K562 (cell line): Measurements from ENCODE around the gene OSGEPL1. TPM values are rescaled to one million over a fixed set of nuclear protein-coding genes. Genes with fewer than 3 reads are reported as not detected.

Experiments used
- ATAC-seq: fragments of 200-7000 bp; cut with Tn5 transposase; 3 replicates; pipeline ENCODE4 v1.9.1; 2020; ENCODE audit warnings: moderate library complexity
- BruUV-seq: library from RNA; stranded (reverse); fragments of 400-500 nt; replicated peaks from 2 replicates; lab custom pipeline; 2021; lab: Mats Ljungman, UMichigan
- CTCF ChIA-PET: fragments of 300-600 bp; formaldehyde crosslinking; extraction: SDS; loops from one replicate; lab custom pipeline; 2021; ENCODE audit warnings: low intra/inter-chr PET ratio; lab: Yijun Ruan, JAX
- POLR2A ChIA-PET: fragments of 300-600, 350-650 bp; sonication (Branson Sonifier 250); formaldehyde crosslinking; extraction: SDS; loops from one replicate; lab custom pipeline; 2021; ENCODE audit warnings: antibody characterized with exemption, inconsistent platforms; lab: Yijun Ruan, JAX
- DNase-seq, 4 experiments: peaks; one replicate each; pipeline versions ENCODE4 v3.0.0 to v3.0.0-alpha.2; 2011 to 2018; ENCODE audit warnings: low spot score in 3 of 4, mixed read lengths in 3 of 4; ENCODE audit errors: extremely low read depth in 1 of 4
- FAIRE-seq: peaks from 2 replicates; lab custom pipeline; 2011; peaks lifted over from hg19 to GRCh38; lab: Jason Lieb, UNC
- H2AFZ ChIP-seq: 2 replicates; pipeline ENCODE4 v1.6.0; 2011; ENCODE audit warnings: low read depth, low read length, control low read depth, inconsistent platforms
- H3K27ac ChIP-seq: fragments of 200-600 bp; 3 replicates; pipeline ENCODE4 v1.8.0; 2011; ENCODE audit warnings: low read depth, mild to moderate bottlenecking, control low read depth, inconsistent platforms, low read length, moderate library complexity, mixed read lengths; ENCODE audit errors: extremely low read depth
- H3K27me3 ChIP-seq, 2 experiments: fragments of 300-600 bp in 1 of 2; 2 replicates in 1 of 2; 3 replicates in 1 of 2; pipeline versions ENCODE4 v1.6.0 to v1.8.0; 2011; ENCODE audit warnings: inconsistent platforms in 2 of 2, low read length in 2 of 2, mild to moderate bottlenecking in 1 of 2, mixed read lengths in 1 of 2, moderate library complexity in 1 of 2; ENCODE audit not compliant: control insufficient read depth in 2 of 2, insufficient read depth in 2 of 2
- H3K36me3 ChIP-seq: fragments of 300-600 bp; 3 replicates; pipeline ENCODE4 v1.8.0; 2011; ENCODE audit warnings: mild to moderate bottlenecking, low read length, inconsistent platforms; ENCODE audit not compliant: control insufficient read depth, insufficient read depth
- H3K4me1 ChIP-seq, 2 experiments: fragments of 200-600 bp in 1 of 2; replicated peaks in 1 of 2; 2 replicates in 1 of 2; 3 replicates in 1 of 2; pipeline versions ENCODE4 v1.5.1 to v1.8.0; 2011; ENCODE audit warnings: inconsistent platforms in 2 of 2, low read length in 2 of 2, mild to moderate bottlenecking in 1 of 2, mixed read lengths in 1 of 2, moderate library complexity in 1 of 2; ENCODE audit not compliant: control insufficient read depth in 2 of 2, insufficient read depth in 2 of 2
- H3K4me2 ChIP-seq: 2 replicates; pipeline ENCODE4 v1.6.1; 2011; ENCODE audit warnings: low read length, control low read depth, inconsistent platforms, mixed read lengths; ENCODE audit not compliant: insufficient read depth
- H3K4me3 ChIP-seq: fragments of 200-600 bp; sonication (generic), shearing (Covaris generic); 2 replicates; pipeline ENCODE4 v1.5.1; 2016; ENCODE audit warnings: control low read depth, inconsistent platforms
- H3K79me2 ChIP-seq: fragments of 200-600 bp; 3 replicates; pipeline ENCODE4 v1.8.0; 2011; ENCODE audit warnings: low read length, inconsistent platforms; ENCODE audit not compliant: control insufficient read depth, insufficient read depth
- H3K9ac ChIP-seq, 2 experiments: 2 replicates each; pipeline versions ENCODE4 v1.6.0 to v1.6.1; 2011; ENCODE audit warnings: low read depth in 2 of 2, low read length in 2 of 2, control low read depth in 1 of 2, inconsistent platforms in 1 of 2, mild to moderate bottlenecking in 1 of 2, mixed read lengths in 1 of 2; ENCODE audit not compliant: insufficient read depth in 1 of 2
- H3K9me1 ChIP-seq: one replicate; pipeline ENCODE4 v1.6.0; 2011; ENCODE audit warnings: inconsistent platforms, mild to moderate bottlenecking, low read length, moderate library complexity; ENCODE audit not compliant: control insufficient read depth, insufficient read depth
- H3K9me3 ChIP-seq: replicated peaks from 2 replicates; pipeline ENCODE4 v1.5.1; 2011; ENCODE audit warnings: low read depth, low read length, inconsistent platforms; ENCODE audit not compliant: control insufficient read depth, insufficient read depth
- H4K20me1 ChIP-seq: replicated peaks from 2 replicates; pipeline ENCODE4 v1.6.1; 2011; ENCODE audit warnings: low read length, inconsistent platforms, mixed read lengths; ENCODE audit not compliant: control insufficient read depth, insufficient read depth
- ARID1B ChIP-seq: fragments of 450-650 bp; IDR thresholded peaks from 2 replicates; pipeline ENCODE4 v1.6.1; 2016; ENCODE audit warnings: antibody characterized with exemption, mild to moderate bottlenecking, inconsistent platforms
- ATF3 ChIP-seq, 2 experiments: fragments of 450-650 bp in 1 of 2; sonication (generic) in 1 of 2; formaldehyde crosslinking in 1 of 2; IDR thresholded peaks in 1 of 2; conservative IDR thresholded peaks in 1 of 2; 2 replicates each; pipeline versions ENCODE4 v1.6.1 to v1.8.1; 2016 to 2023; ENCODE audit warnings: mild to moderate bottlenecking in 2 of 2, moderate library complexity in 2 of 2, inconsistent platforms in 1 of 2, missing genetic modification reagents in 1 of 2
- BRCA1 ChIP-seq, 2 experiments: fragments of 450-650 bp in 1 of 2; sonication (generic) in 1 of 2; formaldehyde crosslinking in 1 of 2; IDR thresholded peaks; 2 replicates each; pipeline versions ENCODE4 v1.5.0 to v1.6.1; 2017 to 2020; ENCODE audit warnings: mild to moderate bottlenecking in 1 of 2, missing genetic modification reagents in 1 of 2
- CBFA2T2 ChIP-seq: fragments of 450-650 bp; conservative IDR thresholded peaks from 2 replicates; pipeline ENCODE4 v1.6.1; 2017; ENCODE audit warnings: mild to moderate bottlenecking
- FOXK2 ChIP-seq, 2 experiments: fragments of 450-650 bp; IDR thresholded peaks in 1 of 2; conservative IDR thresholded peaks in 1 of 2; 2 replicates each; pipeline ENCODE4 v1.6.1; 2016; ENCODE audit warnings: low read depth in 2 of 2, mild to moderate bottlenecking in 1 of 2
- FOXP1 ChIP-seq: sonication (generic); formaldehyde crosslinking; IDR thresholded peaks from 2 replicates; pipeline ENCODE4 v1.8.0; 2022; ENCODE audit warnings: mild to moderate bottlenecking, missing genetic modification reagents
- GABPA ChIP-seq: fragments of 200-800 bp; sonication (Bioruptor generic); conservative IDR thresholded peaks from 2 replicates; pipeline ENCODE4 v1.6.1; 2016; ENCODE audit warnings: low read depth, missing genetic modification characterization, missing compliant biosample characterization
- HMG20B ChIP-seq: fragments of 250-450 bp; sonication (Bioruptor Pico); IDR thresholded peaks from 2 replicates; pipeline ENCODE4 v1.5.0; 2021; ENCODE audit warnings: mild to moderate bottlenecking
- JUND ChIP-seq, 2 experiments: IDR thresholded peaks; 2 replicates in 1 of 2; 3 replicates in 1 of 2; pipeline ENCODE4 v1.6.1; 2011; ENCODE audit warnings: borderline replicate concordance in 2 of 2, low read depth in 2 of 2, low read length in 2 of 2, improper control_type of control experiment in 1 of 2, missing biosample characterization in 1 of 2, missing genetic modification characterization in 1 of 2, missing genetic modification reagents in 1 of 2
- ZC3H11A ChIP-seq: IDR thresholded peaks from 2 replicates; pipeline ENCODE4 v1.6.1; 2012; ENCODE audit warnings: low read depth, low read length, improper control_type of control experiment
- ZNF274 ChIP-seq: IDR thresholded peaks from 2 replicates; pipeline ENCODE4 v1.6.1; 2011; ENCODE audit warnings: low read depth, mild to moderate bottlenecking, low read length, moderate library complexity, borderline replicate concordance
- ZNF75A ChIP-seq: fragments of 450-650 bp; formaldehyde crosslinking; IDR thresholded peaks from 2 replicates; pipeline ENCODE4 v1.4.0; 2020; ENCODE audit warnings: mild to moderate bottlenecking
- ZZZ3 ChIP-seq: fragments of 450-650 bp; IDR thresholded peaks from 2 replicates; pipeline ENCODE4 v1.6.1; 2016; ENCODE audit warnings: antibody characterized with exemption, mild to moderate bottlenecking, moderate library complexity
- WGBS: fragments of 100-300 bp; shearing (Covaris generic); methylation state at CpG from one replicate; pipeline ENCODE4 v1.1.6; 2016; ENCODE audit warnings: low coverage, mixed read lengths; ENCODE audit not compliant: insufficient coverage; ENCODE audit errors: missing lambda C conversion rate; 5-methylcytosine and 5-hydroxymethylcytosine counted together
- in situ Hi-C: fragments of 300-500 bp; cut with MboI; formaldehyde crosslinking; loops from 4 replicates; pipeline ENCODE4 v1.15.0; 2018; ENCODE audit warnings: inconsistent platforms, mixed read lengths
- intact Hi-C: fragments of 100-400 bp; cut with micrococcal nuclease; formaldehyde crosslinking; loops from 2 replicates; pipeline ENCODE4 v1.14.2; 2022
- polyA plus RNA-seq, 8 experiments: library from polyadenylated mRNA; depleted of rRNA in 4 of 8; stranded (reverse) in 5 of 8; unstranded in 3 of 8; fragments of >200 nt; fragmentation: Nextera tagmentation in 2 of 8; fragmentation: Illumina TruSeq in 1 of 8; extraction: Ambion mirVana in 2 of 8; extraction: Trizol in 1 of 8; gene quantifications; 2 replicates each; pipeline versions ENCODE4 v1.2.1 to v1.2.3, GENCODE V29; 2011 to 2014; ENCODE audit warnings: inconsistent platforms in 1 of 8, missing spikeins in 1 of 8
- total RNA-seq, 7 experiments: library from RNA; depleted of rRNA in 6 of 7; stranded (reverse); fragments of >200 nt in 6 of 7; fragmentation: Illumina TruSeq in 2 of 7; extraction: Trizol in 2 of 7; gene quantifications; 2 replicates each; pipeline versions ENCODE4 v1.2.1 to v1.2.3, GENCODE V29; 2011 to 2021; ENCODE audit warnings: low replicate concordance in 1 of 7
- TF ChIP-seq, protein P1 (sequence below): sonication (generic); formaldehyde crosslinking; IDR thresholded peaks from 2 replicates; pipeline ENCODE4 v1.8.1; 2023; ENCODE audit warnings: missing genetic modification reagents, mild to moderate bottlenecking, borderline replicate concordance

OSGEPL1 gene
- total and polyA plus RNA-seq, 9 of the 15 experiments (the other 6 are each of a cell fraction or from before 2014, with no cell fraction given): 2.5 to 10.8 (median 6.5) TPM

DNA sequence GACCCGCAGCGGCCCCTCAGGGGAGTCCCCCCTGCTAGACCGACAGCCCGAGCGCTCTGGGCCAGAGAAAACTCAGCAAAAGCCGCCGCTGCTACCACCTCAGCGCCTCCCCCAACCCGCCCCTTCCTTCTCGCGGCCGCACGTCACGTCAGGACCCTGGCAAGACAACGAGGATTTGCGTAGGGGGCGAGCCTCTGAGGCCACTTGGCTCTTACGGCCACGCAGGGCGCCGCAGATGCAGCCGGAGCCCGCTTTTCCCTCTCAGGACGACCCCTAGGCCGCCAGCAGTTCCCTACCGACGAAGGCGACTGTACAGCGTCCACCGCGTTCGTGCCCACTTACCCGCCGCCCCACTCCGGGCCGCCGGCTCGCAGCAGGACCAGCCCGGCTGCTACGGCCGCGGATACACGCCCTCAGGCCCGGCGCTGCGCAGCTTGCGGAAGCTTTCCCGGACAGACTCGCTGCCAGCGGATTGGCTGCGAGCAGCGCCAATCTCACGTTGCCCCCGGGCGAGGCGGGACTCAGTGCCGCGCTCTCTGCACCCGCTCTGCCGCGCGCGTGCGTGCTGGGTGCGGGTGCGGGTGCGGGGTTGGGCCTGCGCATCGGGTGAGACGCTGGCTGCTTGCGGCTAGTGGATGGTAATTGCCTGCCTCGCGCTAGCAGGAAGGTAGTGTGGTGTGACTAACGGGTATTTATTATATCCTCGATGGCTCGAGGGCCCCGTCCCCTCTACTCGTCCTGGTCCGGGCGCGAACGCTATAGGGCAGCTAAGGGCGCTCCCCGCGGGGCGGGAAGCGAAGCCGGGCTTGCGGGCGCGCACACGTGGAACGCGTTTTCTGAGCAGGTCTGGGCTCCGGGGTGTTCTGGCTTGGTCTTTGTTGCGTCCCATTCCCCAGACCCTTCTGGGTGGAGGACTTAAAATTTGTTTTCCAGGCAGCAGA, 21.6 kb upstream of the OSGEPL1 start, which contains the start of the genes ORMDL1 and PMS1:
Gene ORMDL1, minus strand, starts transcription at position 413 of the 941 bp plus-strand sequence. CDS start 1,744 bp downstream, outside the sequence.
Gene PMS1, plus strand, starts transcription at position 524 of the 941 bp plus-strand sequence. CDS start 7,360 bp downstream, outside the sequence.
- Histone ChIP-seq H3K9me1 (no peaks in the 10 kb centered on the region), H4K20me1 (no peaks in the 10 kb centered on the region), H3K79me2 (peaks cover 82% of the 10 kb centered on the region), H3K4me1 (peaks cover 6 to 10% of the 10 kb centered on the region in 2 experiments; a peak in 3 of 5 replicates), H3K9ac (peak within 1 kb of the TSS; percentile 84 to 96), H3K4me3 (peak within 1 kb of the TSS; percentile 75), H3K27ac (peak within 1 kb of the TSS; percentile 90), H3K4me2 (peak within 1 kb of the TSS; percentile 94), H3K9me3 (no peaks in the 10 kb centered on the region), H3K36me3 (peaks cover 51% of the 10 kb centered on the region), H3K27me3 (no peaks in the 10 kb centered on the region), H2AFZ (peak within 1 kb of the TSS; percentile 95)
- intact Hi-C loops: loop anchor here (2.0 to 10.0 kb wide), 2 partner anchors 21 to 401 kb away; partner anchors contain the start of gene OSGEPL1
- TSS peak; percentile 70 for BruUV-seq
- peak; percentile 89 to 95 (median 92) for DNase-seq
- FAIRE-seq: peak; percentile 75
- ChIA-PET CTCF (no interaction called here), POLR2A (interaction anchor here (0.5 to 1.5 kb wide), 7 partner anchors 12 to 1855 kb away, joined by 3 to 4 read pairs (median 3); partner anchors contain the start of gene OSGEPL1)
- ATAC-seq: peak; percentile 98
- WGBS: under 1% methylated on average over 69 of the region's 96 CpGs
- in situ Hi-C loops: no loop called here
- peak; percentile 55 for TF ChIP-seq GABPA (tag)
- TF ChIP-seq ZZZ3: no peak; the same call in 1 of the 2 replicates
- no peak for TF ChIP-seq JUND (IDR thresholded peaks at IDR 0.05; ENCODE audit: borderline replicate concordance, low read depth, low read length)
- no peak for TF ChIP-seq JUND (tag; IDR thresholded peaks at IDR 0.05; ENCODE audit: borderline replicate concordance, low read depth, low read length)
- TF ChIP-seq ZC3H11A: no peak
- TF ChIP-seq CBFA2T2: no peak
- TF ChIP-seq ZNF75A (CRISPR knock-in tag): no peak
- no peak; a peak in 1 of 4 replicates for TF ChIP-seq FOXK2 (conservative IDR thresholded peaks at IDR 0.05 in 1 of 2, IDR thresholded peaks at IDR 0.05 in 1 of 2; ENCODE audit: low read depth in 2 of 2)
- no peak for TF ChIP-seq BRCA1 (IDR thresholded peaks at IDR 0.05)
- TF ChIP-seq BRCA1 (CRISPR knock-in tag; IDR thresholded peaks at IDR 0.05): no peak
- no peak for TF ChIP-seq ZNF274
- TF ChIP-seq, protein P1, sequence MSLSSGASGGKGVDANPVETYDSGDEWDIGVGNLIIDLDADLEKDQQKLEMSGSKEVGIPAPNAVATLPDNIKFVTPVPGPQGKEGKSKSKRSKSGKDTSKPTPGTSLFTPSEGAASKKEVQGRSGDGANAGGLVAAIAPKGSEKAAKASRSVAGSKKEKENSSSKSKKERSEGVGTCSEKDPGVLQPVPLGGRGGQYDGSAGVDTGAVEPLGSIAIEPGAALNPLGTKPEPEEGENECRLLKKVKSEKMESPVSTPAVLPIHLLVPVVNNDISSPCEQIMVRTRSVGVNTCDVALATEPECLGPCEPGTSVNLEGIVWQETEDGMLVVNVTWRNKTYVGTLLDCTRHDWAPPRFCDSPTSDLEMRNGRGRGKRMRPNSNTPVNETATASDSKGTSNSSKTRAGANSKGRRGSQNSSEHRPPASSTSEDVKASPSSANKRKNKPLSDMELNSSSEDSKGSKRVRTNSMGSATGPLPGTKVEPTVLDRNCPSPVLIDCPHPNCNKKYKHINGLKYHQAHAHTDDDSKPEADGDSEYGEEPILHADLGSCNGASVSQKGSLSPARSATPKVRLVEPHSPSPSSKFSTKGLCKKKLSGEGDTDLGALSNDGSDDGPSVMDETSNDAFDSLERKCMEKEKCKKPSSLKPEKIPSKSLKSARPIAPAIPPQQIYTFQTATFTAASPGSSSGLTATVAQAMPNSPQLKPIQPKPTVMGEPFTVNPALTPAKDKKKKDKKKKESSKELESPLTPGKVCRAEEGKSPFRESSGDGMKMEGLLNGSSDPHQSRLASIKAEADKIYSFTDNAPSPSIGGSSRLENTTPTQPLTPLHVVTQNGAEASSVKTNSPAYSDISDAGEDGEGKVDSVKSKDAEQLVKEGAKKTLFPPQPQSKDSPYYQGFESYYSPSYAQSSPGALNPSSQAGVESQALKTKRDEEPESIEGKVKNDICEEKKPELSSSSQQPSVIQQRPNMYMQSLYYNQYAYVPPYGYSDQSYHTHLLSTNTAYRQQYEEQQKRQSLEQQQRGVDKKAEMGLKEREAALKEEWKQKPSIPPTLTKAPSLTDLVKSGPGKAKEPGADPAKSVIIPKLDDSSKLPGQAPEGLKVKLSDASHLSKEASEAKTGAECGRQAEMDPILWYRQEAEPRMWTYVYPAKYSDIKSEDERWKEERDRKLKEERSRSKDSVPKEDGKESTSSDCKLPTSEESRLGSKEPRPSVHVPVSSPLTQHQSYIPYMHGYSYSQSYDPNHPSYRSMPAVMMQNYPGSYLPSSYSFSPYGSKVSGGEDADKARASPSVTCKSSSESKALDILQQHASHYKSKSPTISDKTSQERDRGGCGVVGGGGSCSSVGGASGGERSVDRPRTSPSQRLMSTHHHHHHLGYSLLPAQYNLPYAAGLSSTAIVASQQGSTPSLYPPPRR (CRISPR knock-in tag): no peak
- no peak for TF ChIP-seq ATF3 (IDR thresholded peaks at IDR 0.05)
- TF ChIP-seq ATF3 (CRISPR knock-in tag; conservative IDR thresholded peaks at IDR 0.05): no peak; the same call in 1 of the 2 replicates
- TF ChIP-seq ARID1B: no peak
- peak; percentile 45; the same call in 1 of the 2 replicates for TF ChIP-seq FOXP1 (CRISPR knock-in tag)
- TF ChIP-seq HMG20B: no peak
